ENCODE results near the gene CRYBG2. TPM values are rescaled to one million over a fixed set of nuclear protein-coding genes. Genes with fewer than 3 reads are reported as not detected.

Gene CRYBG2
- total RNA-seq, 6 experiments from 2014 or later, result 0.81 to 1.9 (median 1.7) TPM; not detected in 3

GRCh38 chr1:26367441-26367840 lies 13.5 kb upstream of the CRYBG2 start:
- TF ChIP-seq POLR2A (IDR thresholded peaks at IDR 0.05) (no peak), CTCF (IDR thresholded peaks at IDR 0.05) (no peak)
- Histone ChIP-seq H3K4me3 (no peak overlapping the region), H3K9me3 (no peaks in the 10 kb centered on the region), H3K4me1 (no peaks in the 10 kb centered on the region), H3K27me3 (no peaks in the 10 kb centered on the region), H3K36me3 (no peaks in the 10 kb centered on the region), H3K27ac (no peak overlapping the region)
- ATAC-seq, result no peak
- WGBS (ENCODE audit: insufficient coverage, low coverage, low lambda C conversion rate, missing lambda C conversion rate), result 85% methylated on average over 3 of the region's 6 CpGs
- intact Hi-C loops (cut with DNase I), result loop anchor here (10.0 kb wide), 2 partner anchors 73 to 83 kb away; partner anchors contain the start of gene SH3BGRL3 (in 1 of the 2)
- no peak for DNase-seq

GRCh38 chr1:26364956-26365355 lies 11.0 kb upstream of the CRYBG2 start:
- TF ChIP-seq POLR2A (IDR thresholded peaks at IDR 0.05), result no peak
- no peak for TF ChIP-seq CTCF (IDR thresholded peaks at IDR 0.05)
- ATAC-seq, result no peak
- no peak overlapping the region for H3K4me3 ChIP-seq
- no peaks in the 10 kb centered on the region for H3K9me3 ChIP-seq
- no peak overlapping the region for H3K27ac ChIP-seq
- no peaks in the 10 kb centered on the region for H3K4me1 ChIP-seq
- no peaks in the 10 kb centered on the region for H3K36me3 ChIP-seq
- no peaks in the 10 kb centered on the region for H3K27me3 ChIP-seq
- intact Hi-C loops (cut with DNase I), result loop anchor here (10.0 kb wide), 2 partner anchors 70 to 80 kb away; partner anchors contain the start of gene SH3BGRL3 (in 1 of the 2)
- no peak for DNase-seq
- WGBS (ENCODE audit: insufficient coverage, low coverage, low lambda C conversion rate, missing lambda C conversion rate), result 52% methylated on average over 7 of the region's 9 CpGs

GRCh38 chr1:26363549-26364448 lies 9.9 kb upstream of the CRYBG2 start:
- H3K9me3 ChIP-seq, result no peaks in the 10 kb centered on the region
- peaks cover 0 to 7% (median 3%) of the 10 kb centered on the region in 4 donors for H3K4me1 ChIP-seq
- H3K36me3 ChIP-seq, result no peaks in the 10 kb centered on the region
- no peak overlapping the region for H3K4me3 ChIP-seq
- no peaks in the 10 kb centered on the region for H3K27me3 ChIP-seq
- DNase-seq, result peak; percentile 82 to 87 (median 83)
- peak; percentile 83 to 95 (median 92) for TF ChIP-seq CTCF (IDR thresholded peaks at IDR 0.05)
- no peak for TF ChIP-seq POLR2A (IDR thresholded peaks at IDR 0.05)
- intact Hi-C loops (cut with DNase I), result loop anchor here (10.0 kb wide), 2 partner anchors 69 to 79 kb away; partner anchors contain the start of gene SH3BGRL3 (in 1 of the 2)
- 51% methylated on average over 13 of the region's 26 CpGs for WGBS (ENCODE audit: insufficient coverage, low coverage, low lambda C conversion rate, missing lambda C conversion rate)
- ATAC-seq, result peak; percentile 67 to 81 (median 78)
- H3K27ac ChIP-seq, result no peak overlapping the region

GRCh38 chr1:26362331-26362730 lies 8.4 kb upstream of the CRYBG2 start:
- Histone ChIP-seq H3K4me1 (peaks cover 0 to 10% (median 5%) of the 10 kb centered on the region in 4 donors), H3K27me3 (no peaks in the 10 kb centered on the region), H3K9me3 (no peaks in the 10 kb centered on the region), H3K4me3 (no peak overlapping the region), H3K36me3 (no peaks in the 10 kb centered on the region), H3K27ac (no peak overlapping the region)
- DNase-seq, result no peak
- intact Hi-C loops (cut with DNase I), result loop anchor here (10.0 kb wide), 2 partner anchors 68 to 78 kb away; partner anchors contain the start of gene SH3BGRL3 (in 1 of the 2)
- ATAC-seq, result no peak
- no peak for TF ChIP-seq POLR2A (IDR thresholded peaks at IDR 0.05)
- no peak for TF ChIP-seq CTCF (IDR thresholded peaks at IDR 0.05)
- WGBS (ENCODE audit: insufficient coverage, low coverage, low lambda C conversion rate, missing lambda C conversion rate), result no CpG with 5 or more reads among the region's 3 CpGs

Data from right lobe of liver (tissue), 6 donors.